H9 (cell line): ENCODE measurements around the gene PTPRN2. TPM values are rescaled to one million over a fixed set of nuclear protein-coding genes. Genes with fewer than 3 reads are reported as not detected.
"Not testable (repeated sequence)": the region's sequence is repeated elsewhere in the genome, so short reads cannot be mapped to it uniquely, and the experiment has no call there.

Source experiments
- DNase-seq: peaks from one replicate; pipeline ENCODE4 v3.0.0-alpha.2; 2017
- H2AFZ ChIP-seq: one replicate; pipeline ENCODE4 v1.6.1; 2013; ENCODE audit warnings: mild to moderate bottlenecking, low read length, control low read depth, moderate library complexity
- H2AK5ac ChIP-seq: 2 replicates; pipeline ENCODE4 v1.6.1; 2013; ENCODE audit warnings: low read length, control low read depth, mixed read lengths; ENCODE audit not compliant: insufficient read length
- H2BK120ac ChIP-seq: one replicate; pipeline ENCODE4 v1.6.1; 2013; ENCODE audit warnings: low read depth, mild to moderate bottlenecking, low read length, control low read depth, inconsistent platforms; ENCODE audit not compliant: poor library complexity, severe bottlenecking
- H2BK12ac ChIP-seq: 2 replicates; pipeline ENCODE4 v1.6.1; 2013; ENCODE audit warnings: low read length, control low read depth, mixed read lengths, low read depth; ENCODE audit not compliant: insufficient read length
- H2BK15ac ChIP-seq: 2 replicates; pipeline ENCODE4 v1.6.1; 2013; ENCODE audit warnings: low read depth, low read length, control low read depth
- H2BK20ac ChIP-seq: one replicate; pipeline ENCODE4 v1.6.1; 2013; ENCODE audit warnings: low read depth, mild to moderate bottlenecking, low read length, control low read depth, inconsistent platforms; ENCODE audit not compliant: poor library complexity, severe bottlenecking
- H2BK5ac ChIP-seq: 2 replicates; pipeline ENCODE4 v1.6.1; 2013; ENCODE audit warnings: low read length, control low read depth, mixed read lengths; ENCODE audit not compliant: insufficient read length
- H3K14ac ChIP-seq: 2 replicates; pipeline ENCODE4 v1.6.1; 2013; ENCODE audit warnings: low read length, control low read depth; ENCODE audit not compliant: insufficient read depth
- H3K18ac ChIP-seq: 2 replicates; pipeline ENCODE4 v1.6.1; 2013; ENCODE audit warnings: low read depth, mild to moderate bottlenecking, mixed read lengths, low read length, control low read depth; ENCODE audit not compliant: insufficient read length
- H3K23ac ChIP-seq: 2 replicates; pipeline ENCODE4 v1.6.1; 2013; ENCODE audit warnings: low read length, control low read depth, mixed read lengths, low read depth; ENCODE audit not compliant: insufficient read length
- H3K23me2 ChIP-seq: 2 replicates; pipeline ENCODE4 v1.6.1; 2013; ENCODE audit warnings: low read depth, mild to moderate bottlenecking, mixed read lengths, low read length, control low read depth; ENCODE audit not compliant: insufficient read length, poor library complexity, severe bottlenecking
- H3K27ac ChIP-seq: 2 replicates; pipeline ENCODE4 v1.5.1; 2013; ENCODE audit warnings: low read length, control low read depth, mixed read lengths, low read depth; ENCODE audit not compliant: insufficient read length
- H3K27me3 ChIP-seq: 2 replicates; pipeline ENCODE4 v1.6.1; 2013; ENCODE audit warnings: low read length, control low read depth, inconsistent platforms; ENCODE audit not compliant: insufficient read depth
- H3K4ac ChIP-seq: 2 replicates; pipeline ENCODE4 v1.6.1; 2013; ENCODE audit warnings: low read depth, mild to moderate bottlenecking, control low read depth, inconsistent platforms, low read length, moderate library complexity
- H3K4me1 ChIP-seq: 2 replicates; pipeline ENCODE4 v1.6.1; 2013; ENCODE audit warnings: low read length, control low read depth, inconsistent platforms; ENCODE audit not compliant: insufficient read depth
- H3K4me2 ChIP-seq: 2 replicates; pipeline ENCODE4 v1.6.1; 2013; ENCODE audit warnings: low read length, control low read depth, mixed read lengths; ENCODE audit not compliant: insufficient read length, insufficient read depth
- H3K56ac ChIP-seq: 2 replicates; pipeline ENCODE4 v1.6.1; 2013; ENCODE audit warnings: low read depth, mild to moderate bottlenecking, mixed read lengths, low read length, control low read depth; ENCODE audit not compliant: insufficient read length
- H3K79me1 ChIP-seq: 2 replicates; pipeline ENCODE4 v1.6.1; 2013; ENCODE audit warnings: low read depth, mild to moderate bottlenecking, moderate library complexity, low read length, control low read depth, inconsistent platforms; ENCODE audit not compliant: insufficient read depth, poor library complexity, severe bottlenecking
- H3K79me2 ChIP-seq: 2 replicates; pipeline ENCODE4 v1.6.1; 2013; ENCODE audit warnings: low read length, control low read depth, inconsistent platforms; ENCODE audit not compliant: insufficient read depth
- H3K9ac ChIP-seq: 2 replicates; pipeline ENCODE4 v1.6.1; 2013; ENCODE audit warnings: low read length, control low read depth, mixed read lengths; ENCODE audit not compliant: insufficient read length; ENCODE audit errors: extremely low read depth
- H3K9me3 ChIP-seq: one replicate; pipeline ENCODE4 v1.6.1; 2013; ENCODE audit warnings: low read depth, low read length, inconsistent platforms; ENCODE audit not compliant: control insufficient read depth
- H3T11ph ChIP-seq: one replicate; pipeline ENCODE4 v1.6.1; 2013; ENCODE audit warnings: mild to moderate bottlenecking, low read length, control low read depth, inconsistent platforms
- H4K20me1 ChIP-seq: one replicate; pipeline ENCODE4 v1.6.1; 2013; ENCODE audit not compliant: control insufficient read depth, insufficient read length, insufficient read depth
- H4K5ac ChIP-seq: 2 replicates; pipeline ENCODE4 v1.6.1; 2013; ENCODE audit warnings: low read depth, mild to moderate bottlenecking, mixed read lengths, low read length, control low read depth; ENCODE audit not compliant: insufficient read length
- H4K8ac ChIP-seq: replicated peaks from 2 replicates; pipeline ENCODE4 v1.6.1; 2013; ENCODE audit warnings: low read length, control low read depth, mixed read lengths, low read depth; ENCODE audit not compliant: insufficient read length
- H4K91ac ChIP-seq: 2 replicates; pipeline ENCODE4 v1.6.1; 2013; ENCODE audit warnings: low read depth, mild to moderate bottlenecking, moderate library complexity, mixed read lengths, low read length, control low read depth; ENCODE audit not compliant: insufficient read length
- H3K27ac Mint-ChIP-seq, 3 experiments: 2 replicates in 2 of 3; 3 replicates in 1 of 3; pipeline ENCODE4 v1.8.0; 2020 to 2021; ENCODE audit warnings: mixed read lengths in 3 of 3, mild to moderate bottlenecking in 1 of 3, moderate library complexity in 1 of 3
- H3K27me3 Mint-ChIP-seq: 2 replicates; pipeline ENCODE4 v1.8.0; 2021; ENCODE audit warnings: low read depth, mild to moderate bottlenecking, moderate library complexity, mixed read lengths
- H3K36me3 Mint-ChIP-seq, 3 experiments: 2 replicates in 2 of 3; 3 replicates in 1 of 3; pipeline ENCODE4 v1.8.0; 2020 to 2021; ENCODE audit warnings: low read depth in 3 of 3, mixed read lengths in 3 of 3; ENCODE audit not compliant: insufficient read depth in 1 of 3
- H3K4me1 Mint-ChIP-seq, 2 experiments: 2 replicates each; pipeline ENCODE4 v1.8.0; 2020; ENCODE audit warnings: mixed read lengths in 2 of 2
- H3K4me3 Mint-ChIP-seq, 2 experiments: 2 replicates in 1 of 2; 3 replicates in 1 of 2; pipeline ENCODE4 v1.8.0; 2020 to 2021; ENCODE audit warnings: mild to moderate bottlenecking in 2 of 2, mixed read lengths in 2 of 2, moderate library complexity in 1 of 2
- H3K9me3 Mint-ChIP-seq, 2 experiments: 2 replicates in 1 of 2; 3 replicates in 1 of 2; pipeline ENCODE4 v1.8.0; 2020; ENCODE audit warnings: mild to moderate bottlenecking in 2 of 2, mixed read lengths in 2 of 2, moderate library complexity in 1 of 2
- CTCF ChIP-seq: fragments of 200-600 bp; sonication (generic); conservative IDR thresholded peaks from 3 replicates; pipeline ENCODE4 v1.8.0; 2021; ENCODE audit warnings: antibody characterized with exemption, mild to moderate bottlenecking
- WGBS: extraction: QIAGEN DNeasy Blood & Tissue Kit; methylation state at CpG from one replicate; pipeline ENCODE4 v1.1.7; 2013; ENCODE audit warnings: missing lambda C conversion rate, low lambda C conversion rate, mixed read lengths; ENCODE audit not compliant: insufficient read length; ENCODE audit errors: extremely low coverage; 5-methylcytosine and 5-hydroxymethylcytosine counted together
- total RNA-seq: library from RNA; stranded (reverse); gene quantifications from 2 replicates; pipeline ENCODE4 v1.2.1, GENCODE V29; 2021

PTPRN2 gene
- total RNA-seq, 1 experiment from 2014 or later: 5.2 TPM

GRCh38 chr7:157779206-157779605 lies 808.4 kb downstream of the PTPRN2 start:
- H3K4me1 ChIP-seq: no peaks in the 10 kb centered on the region
- H3K27ac Mint-ChIP-seq: no peak overlapping the region
- H3K9me3 Mint-ChIP-seq: peaks cover 3 to 4% of the 10 kb centered on the region in 2 experiments; a peak in 3 of 5 replicates
- no peaks in the 10 kb centered on the region for H3K4me1 Mint-ChIP-seq
- H3K14ac ChIP-seq: peak overlapping the region; percentile 36; the same call in 1 of the 2 replicates
- no peaks in the 10 kb centered on the region for H3K23me2 ChIP-seq
- no peaks in the 10 kb centered on the region for H3K79me2 ChIP-seq
- H3K4me3 Mint-ChIP-seq: no peak overlapping the region
- no peak for TF ChIP-seq CTCF
- H2BK12ac ChIP-seq: no peak overlapping the region
- H2BK20ac ChIP-seq: no peak overlapping the region
- no peak overlapping the region for H3K56ac ChIP-seq
- H4K8ac ChIP-seq: no peak overlapping the region
- no peak overlapping the region for H3K4me2 ChIP-seq
- H3K27me3 Mint-ChIP-seq: peaks cover 34% of the 10 kb centered on the region
- no peak for DNase-seq
- H3K23ac ChIP-seq: no peak overlapping the region
- no peaks in the 10 kb centered on the region for H3K79me1 ChIP-seq
- no CpG with 5 or more reads among the region's 12 CpGs for WGBS
- H3K18ac ChIP-seq: no peak overlapping the region
- H4K91ac ChIP-seq: no peak overlapping the region
- H3K9ac ChIP-seq: no peak overlapping the region
- no peak overlapping the region for H3K27ac ChIP-seq
- no peak overlapping the region for H2AFZ ChIP-seq
- peaks cover 3% of the 10 kb centered on the region for H4K20me1 ChIP-seq
- peaks cover 0 to 2% (median 0%) of the 10 kb centered on the region in 3 experiments; a peak in 2 of 7 replicates for H3K36me3 Mint-ChIP-seq
- H2BK15ac ChIP-seq: no peak overlapping the region
- no peak overlapping the region for H2AK5ac ChIP-seq
- H3K9me3 ChIP-seq: no peaks in the 10 kb centered on the region
- H3T11ph ChIP-seq: no peak overlapping the region
- no peak overlapping the region for H2BK5ac ChIP-seq
- no peak overlapping the region for H3K4ac ChIP-seq
- H4K5ac ChIP-seq: no peak overlapping the region
- H3K27me3 ChIP-seq: no peaks in the 10 kb centered on the region
- no peak overlapping the region for H2BK120ac ChIP-seq

- H3K9ac ChIP-seq, H3K27me3 ChIP-seq, H3K4me1 ChIP-seq, H3K23me2 ChIP-seq, H3K79me2 ChIP-seq, H3K4me2 ChIP-seq, H2BK120ac ChIP-seq, H2BK15ac ChIP-seq, DNase-seq, H3K4me3 Mint-ChIP-seq, H3K18ac ChIP-seq, H3K79me1 ChIP-seq, H3K56ac ChIP-seq, H3K9me3 Mint-ChIP-seq, H4K8ac ChIP-seq, H3K27ac Mint-ChIP-seq, H2AFZ ChIP-seq, H2AK5ac ChIP-seq, H2BK5ac ChIP-seq, H3K4ac ChIP-seq, H2BK20ac ChIP-seq, H4K20me1 ChIP-seq, H3K14ac ChIP-seq, H4K91ac ChIP-seq, H3K27ac ChIP-seq, H3K9me3 ChIP-seq, H3T11ph ChIP-seq, H3K36me3 Mint-ChIP-seq, H2BK12ac ChIP-seq, H3K23ac ChIP-seq, H3K4me1 Mint-ChIP-seq, H4K5ac ChIP-seq: not testable (repeated sequence)
- H3K27me3 Mint-ChIP-seq: peaks cover 42% of the 10 kb centered on the region
- no CpG with 5 or more reads among the region's 16 CpGs for WGBS
Measured at GRCh38 chr7:157777194-157777762, 810.3 kb downstream of the PTPRN2 start.
